Measurements from ENCODE around the gene PRKCE. TPM values are rescaled to one million over a fixed set of nuclear protein-coding genes. Genes with fewer than 3 reads are reported as not detected.

Gene PRKCE
- total and polyA plus RNA-seq, 2 donors (not counting 1 experiment from before 2014, with no cell fraction given) = 23.6 to 271 TPM

- WGBS (ENCODE audit: insufficient coverage) = 86% methylated on average over 10 of the region's 10 CpGs
- Histone ChIP-seq H3K4me2 (replicated peaks; ENCODE audit: low read depth, low read length, poor library complexity, severe bottlenecking) (no peak overlapping the region), H3K9ac (ENCODE audit: low read length) (no peak overlapping the region), H3K36me3 (replicated peaks in 1 of 2; ENCODE audit: control extremely low read depth in 1 of 2, control insufficient read depth in 1 of 2, extremely low read depth in 1 of 2, insufficient read depth in 2 of 2, low read length in 1 of 2) (no peaks in the 10 kb centered on the region), H4K20me1 (ENCODE audit: control insufficient read depth, insufficient read depth, low read length, poor library complexity, severe bottlenecking) (peaks cover 89% of the 10 kb centered on the region), H3K79me2 (ENCODE audit: control insufficient read depth, insufficient read depth, low read length) (peaks cover 92% of the 10 kb centered on the region), H3K27me3 (replicated peaks in 1 of 4; ENCODE audit: control extremely low read depth in 1 of 4, control insufficient read depth in 3 of 4, insufficient read depth in 4 of 4, low read length in 3 of 4) (no peaks in the 10 kb centered on the region), H3K4me1 (ENCODE audit: control insufficient read depth in 2 of 2, insufficient read depth in 2 of 2, low read length in 2 of 2) (peaks cover 28 to 34% of the 10 kb centered on the region in 2 donors), H3K4me3 (ENCODE audit: control extremely low read depth in 1 of 5, extremely low read depth in 1 of 5, insufficient read depth in 1 of 5, low read depth in 2 of 5, low read length in 4 of 5) (no peak overlapping the region), H2AFZ (ENCODE audit: insufficient read depth, low read depth, low read length, poor library complexity, severe bottlenecking) (no peak overlapping the region), H3K9me3 (ENCODE audit: control extremely low read depth in 1 of 3, control insufficient read depth in 2 of 3, insufficient read depth in 1 of 3, low read length in 2 of 3) (no peaks in the 10 kb centered on the region), H3K27ac (ENCODE audit: low read length in 2 of 2) (no peak overlapping the region)
- Mint-ChIP-seq H3K4me3 (no peak overlapping the region), H3K9me3 (ENCODE audit: insufficient read depth) (no peaks in the 10 kb centered on the region), H3K27ac (no peak overlapping the region), H3K27me3 (no peaks in the 10 kb centered on the region), H3K4me1 (peaks cover 60% of the 10 kb centered on the region)
- ChIA-PET POLR2A (no interaction called here), CTCF (interaction anchor here (2.7 kb wide), 1 partner anchor 8 kb away, joined by 10 read pairs; no protein-coding TSS in a partner anchor)
- TF ChIP-seq EZH2 (IDR thresholded peaks at IDR 0.05; ENCODE audit: borderline replicate concordance, insufficient read depth, low read depth, low read length, poor library complexity, severe bottlenecking) (no peak), CTCF (IDR thresholded peaks at IDR 0.05) (no peak)
- ATAC-seq (ENCODE audit: low read depth) (no peak), DNase-seq (no peak)
- intact Hi-C loops (cut with micrococcal nuclease) = loop anchor here (5.0 kb wide), 1 partner anchor 46 kb away; no protein-coding TSS in a partner anchor
These were observed 134.8 kb downstream of the PRKCE start for GRCh38 chr2:45786030-45786835.

- H3K9me3 Mint-ChIP-seq (ENCODE audit: insufficient read depth) = no peaks in the 10 kb centered on the region
- Histone ChIP-seq H3K9ac (ENCODE audit: low read length) (no peak overlapping the region), H2AFZ (ENCODE audit: insufficient read depth, low read depth, low read length, poor library complexity, severe bottlenecking) (no peak overlapping the region), H3K79me2 (ENCODE audit: control insufficient read depth, insufficient read depth, low read length) (peaks cover 92% of the 10 kb centered on the region), H3K4me2 (replicated peaks; ENCODE audit: low read depth, low read length, poor library complexity, severe bottlenecking) (no peak overlapping the region), H3K4me1 (ENCODE audit: control insufficient read depth in 2 of 2, insufficient read depth in 2 of 2, low read length in 2 of 2) (peaks cover 24 to 29% of the 10 kb centered on the region in 2 donors), H3K9me3 (ENCODE audit: control extremely low read depth in 1 of 3, control insufficient read depth in 2 of 3, insufficient read depth in 1 of 3, low read length in 2 of 3) (no peaks in the 10 kb centered on the region), H3K36me3 (replicated peaks in 1 of 2; ENCODE audit: control extremely low read depth in 1 of 2, control insufficient read depth in 1 of 2, extremely low read depth in 1 of 2, insufficient read depth in 2 of 2, low read length in 1 of 2) (no peaks in the 10 kb centered on the region), H3K27ac (ENCODE audit: low read length in 2 of 2) (no peak overlapping the region), H3K27me3 (replicated peaks in 1 of 4; ENCODE audit: control extremely low read depth in 1 of 4, control insufficient read depth in 3 of 4, insufficient read depth in 4 of 4, low read length in 3 of 4) (no peaks in the 10 kb centered on the region), H4K20me1 (ENCODE audit: control insufficient read depth, insufficient read depth, low read length, poor library complexity, severe bottlenecking) (peaks cover 89% of the 10 kb centered on the region), H3K4me3 (ENCODE audit: control extremely low read depth in 1 of 5, extremely low read depth in 1 of 5, insufficient read depth in 1 of 5, low read depth in 2 of 5, low read length in 4 of 5) (no peak overlapping the region)
- ChIA-PET CTCF (interaction anchor here (2.7 kb wide), 1 partner anchor 8 kb away, joined by 10 read pairs; no protein-coding TSS in a partner anchor), POLR2A (interaction anchor here (0.6 kb wide), 1 partner anchor 1080 kb away, joined by 3 read pairs; no protein-coding TSS in a partner anchor)
- peaks cover 55% of the 10 kb centered on the region for H3K4me1 Mint-ChIP-seq
- ATAC-seq (ENCODE audit: low read depth) (no peak), DNase-seq (no peak)
- intact Hi-C loops (cut with micrococcal nuclease) = loop anchor here (5.0 kb wide), 1 partner anchor 45 kb away; no protein-coding TSS in a partner anchor
- no peaks in the 10 kb centered on the region for H3K27me3 Mint-ChIP-seq
- H3K27ac Mint-ChIP-seq = no peak overlapping the region
- no peak for TF ChIP-seq EZH2 (IDR thresholded peaks at IDR 0.05; ENCODE audit: borderline replicate concordance, insufficient read depth, low read depth, low read length, poor library complexity, severe bottlenecking)
- TF ChIP-seq CTCF (IDR thresholded peaks at IDR 0.05) = no peak
- WGBS (ENCODE audit: insufficient coverage) = 91% methylated on average over 10 of the region's 10 CpGs
- no peak overlapping the region for H3K4me3 Mint-ChIP-seq
These were observed 135.4 kb downstream of the PRKCE start for GRCh38 chr2:45786836-45787357.
